ENCODE measurements around the gene LHX6.

DNA sequence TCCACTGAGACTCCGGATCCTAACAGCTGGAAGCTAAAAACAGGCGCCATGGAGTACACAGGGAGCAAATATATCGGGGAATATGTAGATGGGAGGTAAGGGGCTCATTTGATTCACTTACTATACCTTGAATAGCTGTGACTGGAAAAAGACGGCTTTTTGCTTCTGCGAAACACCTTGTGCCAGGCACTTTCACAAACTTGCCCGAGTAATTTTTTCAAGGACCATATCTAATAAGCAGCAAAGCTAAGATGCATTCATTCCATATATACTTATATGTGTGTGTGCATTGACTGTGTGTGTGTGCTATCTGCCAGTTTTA, 68.9 kb downstream of the LHX6 start:
- TF ChIP-seq, protein P1, sequence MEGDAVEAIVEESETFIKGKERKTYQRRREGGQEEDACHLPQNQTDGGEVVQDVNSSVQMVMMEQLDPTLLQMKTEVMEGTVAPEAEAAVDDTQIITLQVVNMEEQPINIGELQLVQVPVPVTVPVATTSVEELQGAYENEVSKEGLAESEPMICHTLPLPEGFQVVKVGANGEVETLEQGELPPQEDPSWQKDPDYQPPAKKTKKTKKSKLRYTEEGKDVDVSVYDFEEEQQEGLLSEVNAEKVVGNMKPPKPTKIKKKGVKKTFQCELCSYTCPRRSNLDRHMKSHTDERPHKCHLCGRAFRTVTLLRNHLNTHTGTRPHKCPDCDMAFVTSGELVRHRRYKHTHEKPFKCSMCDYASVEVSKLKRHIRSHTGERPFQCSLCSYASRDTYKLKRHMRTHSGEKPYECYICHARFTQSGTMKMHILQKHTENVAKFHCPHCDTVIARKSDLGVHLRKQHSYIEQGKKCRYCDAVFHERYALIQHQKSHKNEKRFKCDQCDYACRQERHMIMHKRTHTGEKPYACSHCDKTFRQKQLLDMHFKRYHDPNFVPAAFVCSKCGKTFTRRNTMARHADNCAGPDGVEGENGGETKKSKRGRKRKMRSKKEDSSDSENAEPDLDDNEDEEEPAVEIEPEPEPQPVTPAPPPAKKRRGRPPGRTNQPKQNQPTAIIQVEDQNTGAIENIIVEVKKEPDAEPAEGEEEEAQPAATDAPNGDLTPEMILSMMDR (IDR thresholded peaks at IDR 0.05; ENCODE audit: low read length): no peak
- TF ChIP-seq EZH2phosphoT487 (IDR thresholded peaks at IDR 0.05; ENCODE audit: low read length): no peak
- no peak for TF ChIP-seq EZH2 (optimal IDR thresholded peaks at IDR 0.05; ENCODE audit: low read depth, low read length)

All from MM.1S (cell line).